ENCODE measurements around the gene ITGAD.

ITGAD gene

GRCh38 chr16:31365131-31365865 is 27.8 kb upstream of the ITGAD start:
- DNase-seq (ENCODE audit: low read depth in 2 of 2): no peak

DNA sequence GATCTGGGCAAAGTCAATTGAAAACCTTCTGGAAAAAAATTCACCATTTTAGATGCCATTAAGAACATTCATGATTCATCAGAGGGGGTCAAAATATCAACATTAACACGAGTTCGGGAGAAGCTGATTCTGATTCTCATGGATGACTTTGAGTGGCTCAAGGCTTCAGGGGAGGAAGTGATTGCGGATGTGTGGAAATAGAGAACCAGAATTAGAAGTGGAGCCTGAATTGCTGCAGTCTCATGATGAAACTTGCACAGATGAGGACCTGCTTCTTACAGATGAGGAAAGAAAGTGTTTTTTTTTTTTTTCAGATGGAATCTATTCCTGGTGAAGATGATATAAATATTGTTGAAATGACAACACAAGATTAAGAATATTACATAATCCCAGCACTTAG is 25.3 kb upstream of the ITGAD start:
- DNase-seq (ENCODE audit: low read depth in 2 of 2): no peak

- DNase-seq (ENCODE audit: low read depth in 2 of 2): no peak
Observed at GRCh38 chr16:31371008-31371407, 22.1 kb upstream of the ITGAD start.

- DNase-seq (ENCODE audit: low read depth in 2 of 2): no peak
Observed at GRCh38 chr16:31371619-31372484, 21.3 kb upstream of the ITGAD start.

DNA sequence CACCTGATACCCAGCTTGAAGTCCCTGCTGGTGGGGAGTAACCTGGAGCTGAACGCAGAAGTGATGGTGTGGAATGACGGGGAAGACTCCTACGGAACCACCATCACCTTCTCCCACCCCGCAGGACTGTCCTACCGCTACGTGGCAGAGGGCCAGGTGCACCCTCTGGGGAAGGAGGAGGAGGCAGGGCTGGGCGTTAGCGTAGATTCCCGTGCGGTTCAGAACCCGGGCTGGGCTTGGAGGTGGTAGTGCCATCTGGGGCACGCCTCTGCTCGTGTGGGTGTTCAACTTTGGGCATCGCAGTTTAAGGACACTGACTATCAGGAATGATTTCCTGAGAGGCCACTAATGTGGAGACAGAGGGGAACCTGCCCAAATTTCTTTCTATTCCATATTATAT is 19.9 kb upstream of the ITGAD start:
- no peak for DNase-seq (ENCODE audit: low read depth in 2 of 2)

GRCh38 chr16:31375231-31375630 is 17.9 kb upstream of the ITGAD start:
- no peak for DNase-seq (ENCODE audit: low read depth in 2 of 2)

DNA sequence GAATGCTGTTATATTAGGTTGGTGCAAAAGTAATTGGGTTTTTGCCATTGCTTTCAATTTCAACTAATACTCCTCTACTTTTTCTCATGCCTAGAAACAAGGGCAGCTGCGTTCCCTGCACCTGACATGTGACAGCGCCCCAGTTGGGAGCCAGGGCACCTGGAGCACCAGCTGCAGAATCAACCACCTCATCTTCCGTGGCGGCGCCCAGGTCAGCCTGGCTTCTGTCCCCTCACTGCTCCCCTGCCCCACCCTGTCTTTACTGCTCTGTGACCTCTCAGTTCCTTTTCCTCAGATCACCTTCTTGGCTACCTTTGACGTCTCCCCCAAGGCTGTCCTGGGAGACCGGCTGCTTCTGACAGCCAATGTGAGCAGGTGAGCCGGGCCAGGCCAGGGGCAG is 16.4 kb upstream of the ITGAD start:
- no peak for DNase-seq (ENCODE audit: low read depth in 2 of 2)

DNA sequence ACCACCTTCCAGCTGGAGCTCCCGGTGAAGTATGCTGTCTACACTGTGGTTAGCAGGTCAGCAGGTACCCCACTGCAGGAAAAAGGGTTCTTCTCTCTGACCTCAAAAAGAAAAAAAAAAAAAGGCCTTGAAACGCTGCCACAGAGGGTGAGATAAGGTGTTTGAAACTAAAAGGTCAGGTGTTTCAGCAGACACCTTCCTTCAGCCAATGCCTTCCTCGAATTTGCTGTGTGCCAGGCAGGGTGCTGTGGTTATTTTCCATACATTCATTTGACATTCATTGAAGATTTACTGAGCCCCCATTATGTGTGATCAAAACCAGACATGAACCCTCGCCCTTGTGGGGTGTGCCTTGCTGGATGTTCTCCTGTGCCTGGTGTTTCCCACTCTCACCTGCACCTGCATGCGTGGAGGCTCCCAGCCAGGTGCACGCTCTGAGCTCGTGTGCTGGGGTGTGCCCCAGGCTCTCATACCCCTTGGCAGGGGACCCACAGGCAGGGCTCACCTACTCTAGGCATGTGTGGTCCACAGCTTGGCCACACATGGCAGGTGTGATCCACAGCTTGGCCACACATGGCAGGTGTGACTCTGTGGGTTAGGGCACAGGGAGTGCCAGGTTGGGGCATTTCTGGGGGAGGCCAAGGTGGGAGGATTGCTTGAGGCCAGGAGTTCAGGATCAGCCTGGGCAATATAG is 15.8 kb upstream of the ITGAD start:
- DNase-seq (ENCODE audit: low read depth in 2 of 2): no peak

- no peak for DNase-seq (ENCODE audit: low read depth in 2 of 2)
Observed at GRCh38 chr16:31380201-31380600, 12.9 kb upstream of the ITGAD start.

- DNase-seq (ENCODE audit: low read depth in 2 of 2): peak; percentile 40 to 57
Observed at GRCh38 chr16:31382485-31383161, 10.5 kb upstream of the ITGAD start.

GRCh38 chr16:31385680-31386079 is 7.5 kb upstream of the ITGAD start:
- no peak for DNase-seq (ENCODE audit: low read depth in 2 of 2)

- DNase-seq (ENCODE audit: low read depth in 2 of 2): no peak
Observed at GRCh38 chr16:31386157-31386984, 6.8 kb upstream of the ITGAD start.

- DNase-seq (ENCODE audit: low read depth in 2 of 2): no peak
Observed at GRCh38 chr16:31388535-31388934, 4.6 kb upstream of the ITGAD start.

DNA sequence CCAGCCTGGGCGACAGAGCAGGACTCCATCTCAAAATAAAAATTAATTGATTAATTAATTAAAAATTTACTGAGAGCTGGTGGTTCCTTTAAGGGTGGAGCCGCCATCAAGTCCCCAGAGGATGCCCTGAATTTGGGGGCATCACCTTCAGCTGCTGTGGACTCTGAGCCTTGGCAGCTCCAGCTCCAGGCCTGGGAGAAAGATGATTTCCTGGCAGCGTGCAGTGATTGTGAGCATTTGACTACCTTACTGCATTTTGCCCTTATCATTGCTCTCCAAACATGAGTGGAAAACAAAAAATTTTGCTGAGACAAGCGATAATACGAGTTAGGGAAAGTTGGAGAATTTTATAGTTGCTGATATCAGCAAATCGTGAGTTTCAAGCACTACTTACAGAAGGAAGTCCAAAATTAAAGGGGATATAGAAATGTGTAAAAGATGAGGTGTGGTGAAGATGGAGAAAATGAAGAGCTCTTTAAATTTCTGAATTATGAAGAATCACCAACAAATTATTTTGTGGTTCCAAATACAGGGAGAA is 2.6 kb upstream of the ITGAD start:
- no peak for DNase-seq (ENCODE audit: low read depth in 2 of 2)

GRCh38 chr16:31395647-31396046 is 2.5 kb downstream of the ITGAD start:
- DNase-seq (ENCODE audit: low read depth in 2 of 2): no peak

GRCh38 chr16:31397096-31397660 is 4.0 kb downstream of the ITGAD start:
- DNase-seq (ENCODE audit: low read depth in 2 of 2): no peak

DNA sequence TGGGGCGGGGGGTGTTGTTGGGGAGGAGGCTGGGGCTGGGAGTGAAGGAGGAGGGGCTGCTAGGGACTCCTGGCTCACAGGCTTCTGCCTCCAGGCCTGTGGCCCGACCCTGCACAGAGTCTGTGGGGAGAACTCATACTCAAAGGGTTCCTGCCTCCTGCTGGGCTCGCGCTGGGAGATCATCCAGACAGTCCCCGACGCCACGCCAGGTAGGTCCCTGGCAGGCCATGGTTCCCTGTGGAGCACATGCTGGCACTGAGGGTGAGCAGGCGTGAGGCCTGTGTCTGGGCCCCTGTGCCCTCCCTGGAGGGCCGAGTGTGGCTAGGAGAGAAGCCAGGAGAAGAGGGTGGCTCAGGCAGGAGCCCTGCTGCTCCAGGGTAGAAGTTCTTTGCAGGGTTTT is 4.6 kb downstream of the ITGAD start:
- DNase-seq (ENCODE audit: low read depth in 2 of 2): no peak

GRCh38 chr16:31400191-31400590 is 7.1 kb downstream of the ITGAD start:
- DNase-seq (ENCODE audit: low read depth in 2 of 2): no peak

DNA sequence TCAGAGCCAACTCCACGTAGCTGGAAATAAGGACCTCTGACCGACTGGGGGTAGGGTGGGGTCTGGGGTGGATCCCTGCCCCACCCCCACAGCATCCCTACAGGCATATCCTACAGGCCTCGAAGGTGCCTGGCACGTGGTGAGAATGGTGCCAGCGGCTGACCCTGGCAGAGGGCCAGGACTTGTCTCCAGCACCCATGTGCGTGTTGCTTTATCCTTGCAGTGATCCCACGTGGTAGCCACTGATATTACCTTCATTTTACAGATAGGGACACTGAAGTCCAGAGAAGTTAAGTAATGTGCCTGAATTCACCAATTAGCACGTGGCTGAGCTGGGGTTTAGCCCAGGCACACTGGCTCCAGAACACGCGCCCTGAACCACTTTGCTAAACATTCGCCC is 8.3 kb downstream of the ITGAD start:
- no peak for DNase-seq (ENCODE audit: low read depth in 2 of 2)

GRCh38 chr16:31402687-31403086 is 9.6 kb downstream of the ITGAD start:
- DNase-seq (ENCODE audit: low read depth in 2 of 2): no peak

Data from stimulated activated CD4-positive, alpha-beta T cell treated with anti-CD3 and anti-CD28 coated beads, Interleukin-12 subunit alpha, Interleukin-12 subunit beta, amount 100 ng/mL, for 24 hours (primary cell).